Muscle of leg (tissue), 16 donors: ENCODE results near the gene IVD. TPM values are rescaled to one million over a fixed set of nuclear protein-coding genes. Genes with fewer than 3 reads are reported as not detected.
A peak's percentile ranks its signal among the peaks of the same experiment; 100 is the strongest.

ENCODE experiments used
- DNase-seq: peaks from one replicate; pipeline ENCODE4 v3.0.0; 2013
- H3K27ac ChIP-seq: one replicate; pipeline ENCODE4 v1.5.1; 2013; ENCODE audit warnings: mild to moderate bottlenecking, low read length, control low read depth
- H3K27me3 ChIP-seq: one replicate; pipeline ENCODE4 v1.6.1; 2013; ENCODE audit warnings: low read length; ENCODE audit not compliant: control insufficient read depth, insufficient read depth
- H3K36me3 ChIP-seq: one replicate; pipeline ENCODE4 v1.6.1; 2013; ENCODE audit warnings: low read length; ENCODE audit not compliant: control insufficient read depth, insufficient read depth
- H3K4me1 ChIP-seq: one replicate; pipeline ENCODE4 v1.6.1; 2013; ENCODE audit warnings: low read length; ENCODE audit not compliant: control insufficient read depth, insufficient read depth
- H3K4me3 ChIP-seq: one replicate; pipeline ENCODE4 v1.5.1; 2013; ENCODE audit warnings: low read length, control low read depth
- H3K9me3 ChIP-seq: replicated peaks from 2 replicates; pipeline ENCODE4 v1.6.1; 2013; ENCODE audit warnings: low read depth, low read length; ENCODE audit not compliant: control insufficient read depth
- WGBS: methylation state at CpG from one replicate; pipeline ENCODE4 v1.1.5; 2013; ENCODE audit warnings: missing lambda C conversion rate; ENCODE audit not compliant: insufficient coverage; 5-methylcytosine and 5-hydroxymethylcytosine counted together
- long read RNA-seq, 11 donors: transcript quantifications; one replicate each; lab custom pipeline, GENCODE V29; 2026
- polyA plus RNA-seq, 8 donors: library from polyadenylated mRNA; unstranded; fragments of 120-200 nt; gene quantifications; one replicate each; pipeline versions ENCODE4 v1.2.1 to v1.2.3, GENCODE V29; 2013; ENCODE audit warnings: inconsistent platforms in 1 of 8, low replicate concordance in 1 of 8; ENCODE audit not compliant: insufficient read length in 8 of 8, insufficient read depth in 1 of 8
- total RNA-seq: library from RNA; stranded (reverse); fragments of 120-200 nt; gene quantifications from one replicate; pipeline ENCODE4 v1.2.4, GENCODE V29; 2013

Gene IVD
- total RNA-seq: 30.5 TPM
- 10 to 100 TPM; 42.6 to 60.3 (median 49.3) TPM for polyA plus RNA-seq
- long read RNA-seq, donor 1, transcript IVD-206 (12 exons, 1,809 nt): major isoform, 7 of 8 reads
- long read RNA-seq, donor 1, partial matches to known transcripts: 0 of 8 reads
- long read RNA-seq, donor 1, other reads (novel, unspliced or antisense): 0 of 8 reads
- long read RNA-seq, donor 2, partial matches to known transcripts: 0 of 3 reads
- long read RNA-seq, donor 2, other reads (novel, unspliced or antisense): 0 of 3 reads
- long read RNA-seq, donor 3, transcript IVD-206 (12 exons, 1,809 nt): major isoform, 12 of 25 reads
- long read RNA-seq, donor 3, partial matches to known transcripts: 11 of 25 reads
- long read RNA-seq, donor 3, other reads (novel, unspliced or antisense): 0 of 25 reads
- long read RNA-seq, donor 4, transcript IVD-206 (12 exons, 1,809 nt): major isoform, 8 of 8 reads
- long read RNA-seq, donor 4, partial matches to known transcripts: 0 of 8 reads
- long read RNA-seq, donor 4, other reads (novel, unspliced or antisense): 0 of 8 reads
- long read RNA-seq, donor 5, transcript IVD-206 (12 exons, 1,809 nt): major isoform, 21 of 27 reads
- long read RNA-seq, donor 5, partial matches to known transcripts: 0 of 27 reads
- long read RNA-seq, donor 5, other reads (novel, unspliced or antisense): 5 of 27 reads
- long read RNA-seq, donor 6, transcript IVD-206 (12 exons, 1,809 nt): major isoform, 15 of 16 reads
- long read RNA-seq, donor 6, partial matches to known transcripts: 0 of 16 reads
- long read RNA-seq, donor 6, other reads (novel, unspliced or antisense): 0 of 16 reads
- long read RNA-seq, donor 7, transcript IVD-206 (12 exons, 1,809 nt): major isoform, 8 of 8 reads
- long read RNA-seq, donor 7, partial matches to known transcripts: 0 of 8 reads
- long read RNA-seq, donor 7, other reads (novel, unspliced or antisense): 0 of 8 reads
- long read RNA-seq, donor 8, partial matches to known transcripts: 6 of 10 reads
- long read RNA-seq, donor 8, other reads (novel, unspliced or antisense): 0 of 10 reads
- long read RNA-seq, donor 9, transcript IVD-206 (12 exons, 1,809 nt): major isoform, 5 of 10 reads
- long read RNA-seq, donor 9, partial matches to known transcripts: 5 of 10 reads
- long read RNA-seq, donor 9, other reads (novel, unspliced or antisense): 0 of 10 reads
- long read RNA-seq, donor 10, transcript IVD-206 (12 exons, 1,809 nt): major isoform, 13 of 22 reads
- long read RNA-seq, donor 10, partial matches to known transcripts: 7 of 22 reads
- long read RNA-seq, donor 10, other reads (novel, unspliced or antisense): 0 of 22 reads
- long read RNA-seq, donor 11, transcript IVD-206 (12 exons, 1,809 nt): major isoform, 5 of 5 reads
- long read RNA-seq, donor 11, partial matches to known transcripts: 0 of 5 reads
- long read RNA-seq, donor 11, other reads (novel, unspliced or antisense): 0 of 5 reads

DNA sequence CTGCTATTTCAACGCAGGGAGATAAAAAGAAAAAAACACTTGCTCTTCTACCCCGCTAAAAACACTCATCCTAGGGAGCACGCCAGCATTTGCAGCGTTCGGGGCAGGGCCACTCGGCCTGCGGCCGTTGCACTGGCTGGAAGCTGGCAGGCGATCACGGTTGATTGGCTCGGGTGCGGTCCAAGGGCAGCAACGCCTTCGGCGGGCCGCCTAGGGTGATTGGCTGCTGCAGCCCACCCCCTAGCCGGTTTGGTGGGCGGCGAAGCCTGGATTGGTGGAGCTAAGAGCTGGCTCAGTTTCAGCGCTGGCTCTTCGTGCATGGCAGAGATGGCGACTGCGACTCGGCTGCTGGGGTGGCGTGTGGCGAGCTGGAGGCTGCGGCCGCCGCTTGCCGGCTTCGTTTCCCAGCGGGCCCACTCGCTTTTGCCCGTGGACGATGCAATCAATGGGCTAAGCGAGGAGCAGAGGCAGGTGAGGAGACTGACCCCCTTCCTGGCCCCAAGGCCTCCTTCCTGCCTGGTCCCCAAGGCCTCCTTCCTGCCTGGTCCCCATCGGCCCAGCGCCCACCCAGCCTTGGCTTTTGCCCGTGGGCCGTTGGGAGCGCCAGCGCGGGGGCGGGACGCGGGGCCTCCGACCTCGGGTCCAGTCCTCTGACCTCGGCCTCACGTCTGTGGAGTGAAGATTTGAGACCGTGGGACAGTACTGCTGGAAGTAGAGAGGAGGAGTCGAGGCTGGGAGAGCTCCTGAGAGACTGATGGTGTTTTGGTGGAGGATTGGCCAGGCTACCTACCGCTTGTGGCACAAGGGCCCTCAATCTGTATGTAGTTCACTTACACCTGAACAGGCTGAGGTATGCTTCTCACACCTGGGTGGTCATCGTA, at the start of gene IVD:
TSS of gene IVD (plus strand) at position 295 of the 881 bp plus-strand sequence. CDS start at position 328, 33 bp downstream.
- H3K36me3 ChIP-seq: peaks cover 22% of the 10 kb centered on the region
- H3K27me3 ChIP-seq: no peaks in the 10 kb centered on the region
- H3K4me1 ChIP-seq: peaks cover 14% of the 10 kb centered on the region
- peak within 1 kb of the TSS; percentile 71 for H3K27ac ChIP-seq
- DNase-seq: peak; percentile 97
- peak within 1 kb of the TSS; percentile 93 for H3K4me3 ChIP-seq
- no peaks in the 10 kb centered on the region for H3K9me3 ChIP-seq
- WGBS: under 1% methylated on average over 50 of the region's 54 CpGs

- Histone ChIP-seq H3K36me3 (no peaks in the 10 kb centered on the region), H3K4me1 (peaks cover 26% of the 10 kb centered on the region), H3K27ac (no peak overlapping the region), H3K27me3 (peaks cover 23% of the 10 kb centered on the region), H3K9me3 (no peaks in the 10 kb centered on the region), H3K4me3 (no peak overlapping the region)
- DNase-seq: no peak
- 90% methylated on average over 2 of the region's 5 CpGs for WGBS
Observed at GRCh38 chr15:40355976-40356585, 49.5 kb upstream of the IVD start.

- peaks cover 28% of the 10 kb centered on the region for H3K27me3 ChIP-seq
- no CpG with 5 or more reads among the region's 1 CpG for WGBS
- peaks cover 26% of the 10 kb centered on the region for H3K4me1 ChIP-seq
- no peak overlapping the region for H3K27ac ChIP-seq
- H3K4me3 ChIP-seq: no peak overlapping the region
- H3K9me3 ChIP-seq: no peaks in the 10 kb centered on the region
- DNase-seq: no peak
- no peaks in the 10 kb centered on the region for H3K36me3 ChIP-seq
Observed at GRCh38 chr15:40357246-40357645, 48.3 kb upstream of the IVD start.

GRCh38 chr15:40357723-40358470, 47.7 kb upstream of the IVD start, which contains the start of gene DISP2:
TSS of gene DISP2 (plus strand) at chr15:40358219. CDS start at chr15:40358322, 103 bp downstream.
- Histone ChIP-seq H3K36me3 (no peaks in the 10 kb centered on the region), H3K9me3 (no peaks in the 10 kb centered on the region), H3K4me1 (peaks cover 26% of the 10 kb centered on the region), H3K27ac (no peak within 1 kb of the TSS), H3K4me3 (peak within 1 kb of the TSS; percentile 45), H3K27me3 (peaks cover 25% of the 10 kb centered on the region)
- peak; percentile 91 for DNase-seq
- WGBS: under 1% methylated on average over 77 of the region's 82 CpGs

- H3K9me3 ChIP-seq: no peaks in the 10 kb centered on the region
- H3K4me3 ChIP-seq: peak overlapping the region; percentile 45
- no peak overlapping the region for H3K27ac ChIP-seq
- peaks cover 24% of the 10 kb centered on the region for H3K4me1 ChIP-seq
- WGBS: 3% methylated on average over 29 of the region's 31 CpGs
- peaks cover 25% of the 10 kb centered on the region for H3K27me3 ChIP-seq
- no peak for DNase-seq
- no peaks in the 10 kb centered on the region for H3K36me3 ChIP-seq
Observed at GRCh38 chr15:40358471-40359353, 46.9 kb upstream of the IVD start.

- H3K27me3 ChIP-seq: peaks cover 25% of the 10 kb centered on the region
- DNase-seq: no peak
- no peak overlapping the region for H3K4me3 ChIP-seq
- no peak overlapping the region for H3K27ac ChIP-seq
- WGBS: 85% methylated on average over 2 of the region's 4 CpGs
- no peaks in the 10 kb centered on the region for H3K36me3 ChIP-seq
- no peaks in the 10 kb centered on the region for H3K9me3 ChIP-seq
- H3K4me1 ChIP-seq: peaks cover 13% of the 10 kb centered on the region
Observed at GRCh38 chr15:40360015-40360414, 45.6 kb upstream of the IVD start.

DNA sequence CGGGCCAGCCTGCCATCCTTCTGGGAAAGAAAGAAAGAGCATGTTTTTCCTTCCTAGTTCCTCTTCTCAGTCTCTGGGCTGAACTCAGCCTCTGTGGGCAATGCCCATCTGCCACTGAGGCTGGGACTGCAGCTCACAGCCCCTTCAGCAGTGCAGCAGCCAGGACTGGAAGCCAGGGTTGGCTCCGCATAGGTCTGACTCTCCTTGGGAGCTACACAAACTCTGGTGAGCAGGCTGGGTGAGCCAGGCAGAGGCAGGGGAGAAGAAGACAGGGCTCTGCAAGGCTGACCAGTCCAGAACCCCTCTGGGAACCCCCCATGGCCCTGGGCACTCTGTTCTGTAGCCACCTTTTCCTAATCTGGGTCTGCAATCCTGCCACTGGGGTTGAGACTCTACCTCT, 44.0 kb upstream of the IVD start:
- WGBS: 79% methylated on average over 2 of the region's 2 CpGs
- Histone ChIP-seq H3K36me3 (no peaks in the 10 kb centered on the region), H3K27me3 (peaks cover 28% of the 10 kb centered on the region), H3K4me1 (peaks cover 21% of the 10 kb centered on the region), H3K4me3 (no peak overlapping the region), H3K27ac (no peak overlapping the region), H3K9me3 (no peaks in the 10 kb centered on the region)
- DNase-seq: no peak
